HEK293 (cell line): ENCODE measurements around the gene C6orf136.

Experiments used
- CTCF ChIA-PET: fragments of 350-600 bp; formaldehyde crosslinking; extraction: SDS; loops from one replicate; lab custom pipeline; 2021; ENCODE audit warnings: antibody characterized with exemption; lab: Yijun Ruan, JAX
- POLR2A ChIA-PET: fragments of 300-600 bp; formaldehyde crosslinking; extraction: SDS; loops from one replicate; lab custom pipeline; 2020; ENCODE audit warnings: antibody characterized with exemption, inconsistent platforms; lab: Yijun Ruan, JAX
- H3K27ac ChIP-seq: fragments of 200-500 bp; sonication (Bioruptor generic); 2 replicates; pipeline ENCODE4 v1.5.1; 2014; ENCODE audit warnings: low read depth, low read length, control low read depth, inconsistent platforms; ENCODE audit errors: extremely low read depth
- H3K36me3 ChIP-seq, 2 experiments: fragments of 200-500 bp in 1 of 2; sonication (Bioruptor generic) in 1 of 2; 1 replicate in 1 of 2; 2 replicates in 1 of 2; pipeline ENCODE4 v1.5.1; 2014 to 2017; ENCODE audit warnings: inconsistent platforms in 2 of 2, low read length in 2 of 2; ENCODE audit not compliant: control insufficient read depth in 2 of 2, insufficient read depth in 1 of 2
- H3K4me1 ChIP-seq: fragments of 200-500 bp; sonication (Bioruptor generic); 2 replicates; pipeline ENCODE4 v1.5.1; 2014; ENCODE audit warnings: mild to moderate bottlenecking, low read length, inconsistent platforms; ENCODE audit not compliant: control insufficient read depth, insufficient read depth
- H3K4me3 ChIP-seq: 2 replicates; pipeline ENCODE4 v1.5.1; 2011; ENCODE audit warnings: low read depth, mild to moderate bottlenecking, control low read depth, low read length, moderate library complexity
- H3K9me3 ChIP-seq: fragments of 200-500 bp; sonication (Bioruptor generic); 2 replicates; pipeline ENCODE4 v1.5.1; 2014; ENCODE audit warnings: low read depth, low read length, inconsistent platforms; ENCODE audit not compliant: control insufficient read depth, insufficient read depth
- BCL11A ChIP-seq: fragments of 450-650 bp; formaldehyde crosslinking; IDR thresholded peaks from 2 replicates; pipeline ENCODE4 v1.5.1; 2016; ENCODE audit warnings: low read depth, missing biosample characterization, missing genetic modification characterization
- GLIS2 ChIP-seq: fragments of 450-650 bp; formaldehyde crosslinking; IDR thresholded peaks from 2 replicates; pipeline ENCODE4 v1.5.1; 2016; ENCODE audit warnings: missing biosample characterization, missing genetic modification characterization
- IKZF3 ChIP-seq: fragments of 450-650 bp; IDR thresholded peaks from 2 replicates; pipeline ENCODE4 v1.5.0; 2018; ENCODE audit warnings: missing biosample characterization, mild to moderate bottlenecking, missing genetic modification characterization, moderate library complexity
- KLF10 ChIP-seq: fragments of 450-650 bp; IDR thresholded peaks from 2 replicates; pipeline ENCODE4 v1.5.1; 2018; ENCODE audit warnings: missing biosample characterization, mild to moderate bottlenecking, missing genetic modification characterization
- KLF9 ChIP-seq: fragments of 450-650 bp; formaldehyde crosslinking; IDR thresholded peaks from 2 replicates; pipeline ENCODE4 v1.5.1; 2016; ENCODE audit warnings: missing biosample characterization, missing genetic modification characterization, low read depth
- MYNN ChIP-seq: fragments of 450-650 bp; formaldehyde crosslinking; IDR thresholded peaks from 2 replicates; pipeline ENCODE4 v1.5.1; 2016; ENCODE audit warnings: missing biosample characterization, missing genetic modification characterization, borderline replicate concordance
- PRDM1 ChIP-seq: fragments of 450-650 bp; formaldehyde crosslinking; IDR thresholded peaks from 2 replicates; pipeline ENCODE4; 2016; ENCODE audit warnings: missing biosample characterization, missing genetic modification characterization
- SALL2 ChIP-seq: fragments of 450-650 bp; formaldehyde crosslinking; IDR thresholded peaks from 2 replicates; pipeline ENCODE4 v1.5.0; 2017; ENCODE audit warnings: missing biosample characterization, mild to moderate bottlenecking, missing genetic modification characterization, borderline replicate concordance
- SCRT2 ChIP-seq: fragments of 450-650 bp; formaldehyde crosslinking; IDR thresholded peaks from 2 replicates; pipeline ENCODE4 v1.5.1; 2016; ENCODE audit warnings: missing biosample characterization, missing genetic modification characterization
- SP2 ChIP-seq: fragments of 450-650 bp; formaldehyde crosslinking; IDR thresholded peaks from 2 replicates; pipeline ENCODE4 v1.5.1; 2016; ENCODE audit warnings: missing biosample characterization, missing genetic modification characterization
- SP7 ChIP-seq: fragments of 450-650 bp; formaldehyde crosslinking; IDR thresholded peaks from 2 replicates; pipeline ENCODE4 v1.5.1; 2016; ENCODE audit warnings: missing biosample characterization, missing genetic modification characterization
- ZFHX2 ChIP-seq: fragments of 450-650 bp; formaldehyde crosslinking; conservative IDR thresholded peaks from 2 replicates; pipeline ENCODE4 v1.5.1; 2016; ENCODE audit warnings: missing biosample characterization, missing genetic modification characterization
- ZNF10 ChIP-seq: fragments of 450-650 bp; formaldehyde crosslinking; IDR thresholded peaks from 2 replicates; pipeline ENCODE4 v1.5.1; 2017; ENCODE audit warnings: missing biosample characterization, missing genetic modification characterization
- ZNF138 ChIP-seq: fragments of 450-650 bp; formaldehyde crosslinking; IDR thresholded peaks from 2 replicates; pipeline ENCODE4 v1.5.1; 2016; ENCODE audit warnings: missing biosample characterization, missing genetic modification characterization, borderline replicate concordance
- ZNF202 ChIP-seq: fragments of 450-650 bp; formaldehyde crosslinking; IDR thresholded peaks from 2 replicates; pipeline ENCODE4 v1.5.1; 2016; ENCODE audit warnings: missing biosample characterization, missing genetic modification characterization, borderline replicate concordance
- ZNF354C ChIP-seq: fragments of 450-650 bp; formaldehyde crosslinking; IDR thresholded peaks from 2 replicates; pipeline ENCODE4 v1.5.1; 2016; ENCODE audit warnings: missing biosample characterization, missing genetic modification characterization, low read depth, borderline replicate concordance
- ZNF433 ChIP-seq: fragments of 450-650 bp; formaldehyde crosslinking; IDR thresholded peaks from 2 replicates; pipeline ENCODE4 v1.5.1; 2016; ENCODE audit warnings: missing biosample characterization, missing genetic modification characterization, low read depth
- ZNF560 ChIP-seq: fragments of 450-650 bp; formaldehyde crosslinking; IDR thresholded peaks from 2 replicates; pipeline ENCODE4 v1.5.1; 2017; ENCODE audit warnings: missing biosample characterization, missing genetic modification characterization, borderline replicate concordance
- ZNF571 ChIP-seq: fragments of 450-650 bp; formaldehyde crosslinking; IDR thresholded peaks from 2 replicates; pipeline ENCODE4 v1.5.0; 2017; ENCODE audit warnings: missing biosample characterization, missing genetic modification characterization
- ZNF596 ChIP-seq: fragments of 450-650 bp; IDR thresholded peaks from 2 replicates; pipeline ENCODE4 v1.5.0; 2018; ENCODE audit warnings: missing biosample characterization, mild to moderate bottlenecking, missing genetic modification characterization, moderate library complexity
- ZNF600 ChIP-seq: fragments of 450-650 bp; formaldehyde crosslinking; IDR thresholded peaks from 2 replicates; pipeline ENCODE4 v1.5.1; 2016; ENCODE audit warnings: missing biosample characterization, missing genetic modification characterization
- ZNF610 ChIP-seq: fragments of 450-650 bp; formaldehyde crosslinking; IDR thresholded peaks from 2 replicates; pipeline ENCODE4 v1.5.1; 2016; ENCODE audit warnings: missing biosample characterization, missing genetic modification characterization, borderline replicate concordance
- ZNF626 ChIP-seq: fragments of 450-650 bp; sonication (Bioruptor Pico); formaldehyde crosslinking; IDR thresholded peaks from 2 replicates; pipeline ENCODE4 v1.5.1; 2018; ENCODE audit warnings: missing biosample characterization, missing genetic modification characterization, inconsistent platforms
- ZNF677 ChIP-seq: fragments of 450-650 bp; IDR thresholded peaks from 2 replicates; pipeline ENCODE4 v1.5.0; 2018; ENCODE audit warnings: missing biosample characterization, mild to moderate bottlenecking, missing genetic modification characterization, moderate library complexity
- ZNF76 ChIP-seq: fragments of 450-650 bp; formaldehyde crosslinking; IDR thresholded peaks from 2 replicates; pipeline ENCODE4; 2016; ENCODE audit warnings: low read depth, missing biosample characterization, missing genetic modification characterization, borderline replicate concordance
- ZNF785 ChIP-seq: fragments of 450-650 bp; formaldehyde crosslinking; IDR thresholded peaks from 2 replicates; pipeline ENCODE4 v1.5.1; 2016; ENCODE audit warnings: missing biosample characterization, missing genetic modification characterization
- ZNF843 ChIP-seq: fragments of 450-650 bp; formaldehyde crosslinking; IDR thresholded peaks from 2 replicates; pipeline ENCODE4 v1.5.1; 2016; ENCODE audit warnings: missing biosample characterization, missing genetic modification characterization
- TF ChIP-seq, protein P1 (sequence below): fragments of 450-650 bp; formaldehyde crosslinking; IDR thresholded peaks from 2 replicates; pipeline ENCODE4 v1.5.1; 2017; ENCODE audit warnings: missing biosample characterization, missing genetic modification characterization
- TF ChIP-seq, protein P2 (sequence below): fragments of 450-650 bp; formaldehyde crosslinking; IDR thresholded peaks from 2 replicates; pipeline ENCODE4 v1.5.1; 2016; ENCODE audit warnings: missing biosample characterization, missing genetic modification characterization
- TF ChIP-seq, protein P3 (sequence below): fragments of 450-650 bp; formaldehyde crosslinking; IDR thresholded peaks from 2 replicates; pipeline ENCODE4 v1.5.1; 2017; ENCODE audit warnings: missing biosample characterization, missing genetic modification characterization
- TF ChIP-seq, protein P4 (sequence below): fragments of 450-650 bp; IDR thresholded peaks from 2 replicates; pipeline ENCODE4 v1.5.1; 2018; ENCODE audit warnings: missing biosample characterization, missing genetic modification characterization

Gene C6orf136

DNA sequence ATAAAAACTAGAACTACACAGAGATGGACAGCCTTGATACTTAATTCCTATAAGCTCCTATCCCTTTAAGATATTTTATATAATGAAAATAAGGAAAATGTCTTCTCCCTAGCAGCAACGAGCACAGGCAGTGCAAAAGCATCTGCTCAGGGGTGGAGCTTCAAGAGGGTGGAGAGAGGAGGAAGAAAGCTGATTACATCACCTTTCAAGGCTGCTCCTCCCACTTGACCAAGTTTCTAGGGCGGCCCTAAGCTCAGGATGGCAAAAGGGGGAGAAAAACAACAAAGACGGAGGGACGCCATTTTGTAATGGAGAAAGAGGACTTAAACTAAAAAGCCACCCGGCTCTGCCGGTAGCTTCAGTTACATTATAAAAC is 32.1 kb upstream of the C6orf136 start (continued):
- TF ChIP-seq SP7 (tag by site-specific recombination) (peak; percentile 9; the same call in 1 of the 2 replicates), ZNF843 (no peak), KLF9 (tag by site-specific recombination) (no peak), ZNF571 (tag by site-specific recombination) (no peak), SCRT2 (tag by site-specific recombination) (no peak)

DNA sequence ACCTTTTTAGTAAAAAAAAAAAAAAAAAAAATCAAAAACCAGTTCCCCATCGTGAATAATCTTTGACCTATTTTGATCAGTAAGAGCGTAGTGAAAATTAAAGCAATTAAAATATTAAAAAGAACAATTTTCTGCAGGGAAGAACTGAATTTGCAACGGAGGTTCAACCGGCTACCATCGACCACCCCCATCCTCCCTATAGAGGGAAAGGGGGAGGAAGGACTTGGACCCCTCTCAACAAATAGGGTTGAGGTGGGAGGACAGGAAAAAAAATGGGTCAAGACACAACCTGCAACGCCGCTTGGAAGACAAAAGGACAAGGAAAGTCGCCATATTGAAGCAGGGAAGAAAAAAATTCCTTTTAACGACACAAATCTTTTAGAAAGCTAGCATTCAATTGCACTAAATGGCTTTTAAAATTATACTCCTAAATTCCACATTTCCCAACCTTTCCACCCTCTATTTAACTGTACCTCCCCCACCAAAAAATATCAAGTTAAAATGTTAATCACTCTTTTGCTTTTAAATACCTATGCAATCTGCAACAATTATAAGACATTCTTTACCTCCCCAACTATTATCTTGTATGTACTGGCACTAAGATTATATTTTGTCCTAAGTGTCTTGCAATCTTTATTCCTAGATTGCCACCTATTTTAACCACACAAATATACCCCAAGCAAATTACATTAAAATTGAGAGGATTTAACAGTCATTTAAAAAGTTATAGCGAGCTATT is 31.5 kb upstream of the C6orf136 start:
- CTCF ChIA-PET: interaction anchor here (0.6 to 3.2 kb wide), 10 partner anchors 16 to 130 kb away, joined by 3 to 16 read pairs (median 3); partner anchors contain the start of gene DHX16
- H3K36me3 ChIP-seq: peaks cover 4 to 37% of the 10 kb centered on the region in 2 experiments; a peak in 2 of 3 replicates
- POLR2A ChIA-PET: interaction anchor here (0.6 to 4.8 kb wide), 52 partner anchors 8 to 515 kb away, joined by 3 to 197 read pairs (median 5); partner anchors contain the start of genes ABCF1, ATAT1, C6orf136 and DDR1
- TF ChIP-seq ZNF354C (tag by site-specific recombination) (no peak), BCL11A (tag by site-specific recombination) (no peak), ZNF560 (tag by site-specific recombination) (no peak), MYNN (no peak), IKZF3 (tag by site-specific recombination) (peak; percentile 81), KLF10 (tag by site-specific recombination) (peak; percentile 62; the same call in 1 of the 2 replicates), PRDM1 (tag by site-specific recombination) (peak; percentile 65), ZNF596 (tag by site-specific recombination) (no peak), ZNF10 (tag by site-specific recombination) (no peak), ZFHX2 (tag by site-specific recombination) (no peak; the same call in 1 of the 2 replicates), ZNF843 (no peak), ZNF600 (tag by site-specific recombination) (peak; percentile 10; the same call in 1 of the 2 replicates), ZNF76 (tag by site-specific recombination) (no peak), ZNF433 (tag by site-specific recombination) (no peak), GLIS2 (tag by site-specific recombination) (no peak), SALL2 (tag by site-specific recombination) (no peak), ZNF677 (no peak), ZNF785 (tag by site-specific recombination) (no peak), ZNF610 (no peak; the same call in 1 of the 2 replicates), ZNF202 (tag by site-specific recombination) (no peak), ZNF138 (tag by site-specific recombination) (no peak), ZNF626 (tag by site-specific recombination) (no peak), SP2 (tag by site-specific recombination) (0 out of 2 replicates have a peak, but pooled peaks have one; percentile 55)
- TF ChIP-seq, protein P1, sequence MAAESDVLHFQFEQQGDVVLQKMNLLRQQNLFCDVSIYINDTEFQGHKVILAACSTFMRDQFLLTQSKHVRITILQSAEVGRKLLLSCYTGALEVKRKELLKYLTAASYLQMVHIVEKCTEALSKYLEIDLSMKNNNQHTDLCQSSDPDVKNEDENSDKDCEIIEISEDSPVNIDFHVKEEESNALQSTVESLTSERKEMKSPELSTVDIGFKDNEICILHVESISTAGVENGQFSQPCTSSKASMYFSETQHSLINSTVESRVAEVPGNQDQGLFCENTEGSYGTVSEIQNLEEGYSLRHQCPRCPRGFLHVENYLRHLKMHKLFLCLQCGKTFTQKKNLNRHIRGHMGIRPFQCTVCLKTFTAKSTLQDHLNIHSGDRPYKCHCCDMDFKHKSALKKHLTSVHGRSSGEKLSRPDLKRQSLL (tag by site-specific recombination): no peak; the same call in 1 of the 2 replicates
- TF ChIP-seq, protein P2, sequence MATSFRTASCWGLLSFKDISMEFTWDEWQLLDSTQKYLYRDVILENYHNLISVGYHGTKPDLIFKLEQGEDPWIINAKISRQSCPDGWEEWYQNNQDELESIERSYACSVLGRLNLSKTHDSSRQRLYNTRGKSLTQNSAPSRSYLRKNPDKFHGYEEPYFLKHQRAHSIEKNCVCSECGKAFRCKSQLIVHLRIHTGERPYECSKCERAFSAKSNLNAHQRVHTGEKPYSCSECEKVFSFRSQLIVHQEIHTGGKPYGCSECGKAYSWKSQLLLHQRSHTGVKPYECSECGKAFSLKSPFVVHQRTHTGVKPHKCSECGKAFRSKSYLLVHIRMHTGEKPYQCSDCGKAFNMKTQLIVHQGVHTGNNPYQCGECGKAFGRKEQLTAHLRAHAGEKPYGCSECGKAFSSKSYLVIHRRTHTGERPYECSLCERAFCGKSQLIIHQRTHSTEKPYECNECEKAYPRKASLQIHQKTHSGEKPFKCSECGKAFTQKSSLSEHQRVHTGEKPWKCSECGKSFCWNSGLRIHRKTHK (tag by site-specific recombination): no peak
- TF ChIP-seq, protein P3, sequence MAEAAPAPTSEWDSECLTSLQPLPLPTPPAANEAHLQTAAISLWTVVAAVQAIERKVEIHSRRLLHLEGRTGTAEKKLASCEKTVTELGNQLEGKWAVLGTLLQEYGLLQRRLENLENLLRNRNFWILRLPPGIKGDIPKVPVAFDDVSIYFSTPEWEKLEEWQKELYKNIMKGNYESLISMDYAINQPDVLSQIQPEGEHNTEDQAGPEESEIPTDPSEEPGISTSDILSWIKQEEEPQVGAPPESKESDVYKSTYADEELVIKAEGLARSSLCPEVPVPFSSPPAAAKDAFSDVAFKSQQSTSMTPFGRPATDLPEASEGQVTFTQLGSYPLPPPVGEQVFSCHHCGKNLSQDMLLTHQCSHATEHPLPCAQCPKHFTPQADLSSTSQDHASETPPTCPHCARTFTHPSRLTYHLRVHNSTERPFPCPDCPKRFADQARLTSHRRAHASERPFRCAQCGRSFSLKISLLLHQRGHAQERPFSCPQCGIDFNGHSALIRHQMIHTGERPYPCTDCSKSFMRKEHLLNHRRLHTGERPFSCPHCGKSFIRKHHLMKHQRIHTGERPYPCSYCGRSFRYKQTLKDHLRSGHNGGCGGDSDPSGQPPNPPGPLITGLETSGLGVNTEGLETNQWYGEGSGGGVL: peak; percentile 76
- TF ChIP-seq, protein P4, sequence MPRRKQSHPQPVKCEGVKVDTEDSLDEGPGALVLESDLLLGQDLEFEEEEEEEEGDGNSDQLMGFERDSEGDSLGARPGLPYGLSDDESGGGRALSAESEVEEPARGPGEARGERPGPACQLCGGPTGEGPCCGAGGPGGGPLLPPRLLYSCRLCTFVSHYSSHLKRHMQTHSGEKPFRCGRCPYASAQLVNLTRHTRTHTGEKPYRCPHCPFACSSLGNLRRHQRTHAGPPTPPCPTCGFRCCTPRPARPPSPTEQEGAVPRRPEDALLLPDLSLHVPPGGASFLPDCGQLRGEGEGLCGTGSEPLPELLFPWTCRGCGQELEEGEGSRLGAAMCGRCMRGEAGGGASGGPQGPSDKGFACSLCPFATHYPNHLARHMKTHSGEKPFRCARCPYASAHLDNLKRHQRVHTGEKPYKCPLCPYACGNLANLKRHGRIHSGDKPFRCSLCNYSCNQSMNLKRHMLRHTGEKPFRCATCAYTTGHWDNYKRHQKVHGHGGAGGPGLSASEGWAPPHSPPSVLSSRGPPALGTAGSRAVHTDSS: no peak

More for the DNA sequence above, 31.5 kb upstream of the C6orf136 start:
- Histone ChIP-seq H3K9me3 (no peaks in the 10 kb centered on the region), H3K4me1 (peaks cover 18% of the 10 kb centered on the region), H3K4me3 (peak overlapping the region; percentile 74), H3K27ac (peak overlapping the region; percentile 65)
